Endothelial cell of umbilical vein (primary cell): Measurements from ENCODE around the gene HSD17B8.

Source experiments
- EZH2 ChIP-seq: IDR thresholded peaks from 2 replicates; pipeline ENCODE4 v1.6.1; 2012; ENCODE audit warnings: borderline replicate concordance, low read depth, mild to moderate bottlenecking, moderate library complexity, low read length, inconsistent platforms; ENCODE audit not compliant: severe bottlenecking
- JUN ChIP-seq: IDR thresholded peaks from 2 replicates; pipeline ENCODE4 v1.6.1; 2011; ENCODE audit warnings: borderline replicate concordance, low read depth; ENCODE audit not compliant: insufficient read length, insufficient read depth
- MAX ChIP-seq: IDR thresholded peaks from 2 replicates; pipeline ENCODE4 v1.6.1; 2011; ENCODE audit not compliant: insufficient read depth, insufficient read length
- POLR2AphosphoS5 ChIP-seq: IDR thresholded peaks from 2 replicates; pipeline ENCODE4 v1.6.1; 2012; ENCODE audit warnings: low read depth, mild to moderate bottlenecking, control low read depth, low read length, moderate library complexity; ENCODE audit not compliant: insufficient read depth
- TF ChIP-seq, protein P1 (sequence below), 2 donors: IDR thresholded peaks; 1 replicate in 1 of 2; 2 replicates in 1 of 2; pipeline ENCODE4 v1.5.1; 2011; ENCODE audit warnings: low read length in 2 of 2, mild to moderate bottlenecking in 2 of 2, moderate library complexity in 2 of 2, control low read depth in 1 of 2, inconsistent platforms in 1 of 2, low read depth in 1 of 2; ENCODE audit not compliant: insufficient read depth in 1 of 2; ENCODE audit errors: extremely low read depth in 1 of 2

DNA sequence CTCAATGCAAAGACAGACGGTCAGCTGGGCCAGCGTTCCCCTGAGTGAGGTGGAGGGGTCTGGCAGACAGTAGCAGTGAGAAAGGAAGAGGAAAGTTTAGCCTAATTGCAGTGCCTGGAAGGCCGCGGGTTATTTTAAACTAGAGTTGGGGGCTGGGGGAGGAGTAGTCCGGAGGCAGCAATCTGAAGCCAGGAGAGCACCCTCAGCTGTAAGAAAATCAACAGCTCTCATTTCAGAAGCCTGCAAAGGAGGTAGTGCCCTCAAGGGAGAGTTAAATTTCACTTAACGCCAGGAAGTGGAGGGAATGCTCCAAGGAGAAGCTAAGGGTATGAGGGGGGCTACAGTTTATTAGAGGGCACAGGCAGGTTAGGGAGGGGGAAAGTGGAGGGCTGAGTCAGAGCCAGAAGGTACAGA is 30.8 kb downstream of the HSD17B8 start:
- TF ChIP-seq, protein P1, sequence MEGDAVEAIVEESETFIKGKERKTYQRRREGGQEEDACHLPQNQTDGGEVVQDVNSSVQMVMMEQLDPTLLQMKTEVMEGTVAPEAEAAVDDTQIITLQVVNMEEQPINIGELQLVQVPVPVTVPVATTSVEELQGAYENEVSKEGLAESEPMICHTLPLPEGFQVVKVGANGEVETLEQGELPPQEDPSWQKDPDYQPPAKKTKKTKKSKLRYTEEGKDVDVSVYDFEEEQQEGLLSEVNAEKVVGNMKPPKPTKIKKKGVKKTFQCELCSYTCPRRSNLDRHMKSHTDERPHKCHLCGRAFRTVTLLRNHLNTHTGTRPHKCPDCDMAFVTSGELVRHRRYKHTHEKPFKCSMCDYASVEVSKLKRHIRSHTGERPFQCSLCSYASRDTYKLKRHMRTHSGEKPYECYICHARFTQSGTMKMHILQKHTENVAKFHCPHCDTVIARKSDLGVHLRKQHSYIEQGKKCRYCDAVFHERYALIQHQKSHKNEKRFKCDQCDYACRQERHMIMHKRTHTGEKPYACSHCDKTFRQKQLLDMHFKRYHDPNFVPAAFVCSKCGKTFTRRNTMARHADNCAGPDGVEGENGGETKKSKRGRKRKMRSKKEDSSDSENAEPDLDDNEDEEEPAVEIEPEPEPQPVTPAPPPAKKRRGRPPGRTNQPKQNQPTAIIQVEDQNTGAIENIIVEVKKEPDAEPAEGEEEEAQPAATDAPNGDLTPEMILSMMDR (IDR thresholded peaks at IDR 0.05; ENCODE audit: extremely low read depth in 1 of 2, insufficient read depth in 1 of 2, low read depth in 1 of 2, low read length in 2 of 2): no peak
- no peak for TF ChIP-seq EZH2
- no peak for TF ChIP-seq JUN
- no peak for TF ChIP-seq MAX
- TF ChIP-seq POLR2AphosphoS5: no peak
